IgD-negative memory B cell (primary cell): ENCODE measurements around the gene LIN7B. TPM values are rescaled to one million over a fixed set of nuclear protein-coding genes. Genes with fewer than 3 reads are reported as not detected.

Experiments used
- H3K27ac Mint-ChIP-seq, 3 donors: one replicate each; pipeline ENCODE4 v1.8.0; 2020 to 2022; ENCODE audit warnings: mild to moderate bottlenecking in 3 of 3, mixed read lengths in 3 of 3, moderate library complexity in 1 of 3
- H3K27me3 Mint-ChIP-seq: one replicate; pipeline ENCODE4 v1.8.0; 2021; ENCODE audit warnings: mixed read lengths
- H3K36me3 Mint-ChIP-seq: one replicate; pipeline ENCODE4 v1.8.0; 2020; ENCODE audit warnings: mild to moderate bottlenecking, mixed read lengths
- H3K4me1 Mint-ChIP-seq, 3 donors: one replicate each; pipeline ENCODE4 v1.8.0; 2020 to 2022; ENCODE audit warnings: mixed read lengths in 3 of 3, mild to moderate bottlenecking in 1 of 3
- H3K4me3 Mint-ChIP-seq, 4 donors: one replicate each; pipeline ENCODE4 v1.8.0; 2020 to 2022; ENCODE audit warnings: mild to moderate bottlenecking in 4 of 4, mixed read lengths in 4 of 4, moderate library complexity in 3 of 4
- H3K9me3 Mint-ChIP-seq, 3 donors: one replicate each; pipeline ENCODE4 v1.8.0; 2020 to 2021; ENCODE audit warnings: mixed read lengths in 3 of 3, mild to moderate bottlenecking in 1 of 3
- polyA plus RNA-seq: library from polyadenylated mRNA; unstranded; fragments of 300-500 nt; fragmentation: Illumina TruSeq; gene quantifications from one replicate; pipeline ENCODE4 v1.2.3, GENCODE V29; 2021

LIN7B gene
- polyA plus RNA-seq, 1 donor from 2014 or later, result 8.3 TPM

- Mint-ChIP-seq H3K9me3 (no peaks in the 10 kb centered on the region), H3K27me3 (no peaks in the 10 kb centered on the region)
Observed at GRCh38 chr19:49085020-49085867, 28.9 kb upstream of the LIN7B start, which contains the start of gene SNRNP70. TSS of gene SNRNP70 (plus strand) at chr19:49085451. CDS start at chr19:49086415, 964 bp downstream.

GRCh38 chr19:49085868-49086232 lies 28.3 kb upstream of the LIN7B start:
- Mint-ChIP-seq H3K27ac (peak overlapping the region; percentile 91 to 98 (median 97)), H3K4me3 (peak overlapping the region; percentile 88 to 98 (median 94)), H3K9me3 (no peaks in the 10 kb centered on the region), H3K36me3 (no peaks in the 10 kb centered on the region), H3K27me3 (no peaks in the 10 kb centered on the region), H3K4me1 (peaks cover 18 to 26% (median 19%) of the 10 kb centered on the region in 3 donors)

More at GRCh38 chr19:49085020-49085867, 28.9 kb upstream of the LIN7B start, which contains the start of gene SNRNP70:
- peak within 1 kb of the TSS; percentile 91 to 98 (median 97) for H3K27ac Mint-ChIP-seq
- peak within 1 kb of the TSS; percentile 88 to 98 (median 94) for H3K4me3 Mint-ChIP-seq
- no peaks in the 10 kb centered on the region for H3K36me3 Mint-ChIP-seq
- peaks cover 18 to 26% (median 19%) of the 10 kb centered on the region in 3 donors for H3K4me1 Mint-ChIP-seq

GRCh38 chr19:49086296-49086695 lies 27.9 kb upstream of the LIN7B start:
- Mint-ChIP-seq H3K9me3 (no peaks in the 10 kb centered on the region), H3K4me1 (peaks cover 18 to 26% (median 19%) of the 10 kb centered on the region in 3 donors)

GRCh38 chr19:49091391-49092038 lies 22.7 kb upstream of the LIN7B start:
- Mint-ChIP-seq H3K9me3 (no peaks in the 10 kb centered on the region), H3K27me3 (no peaks in the 10 kb centered on the region), H3K27ac (peak overlapping the region in 1 of 3 donors; percentile 42), H3K4me3 (peak overlapping the region in 1 of 4 donors; percentile 50), H3K4me1 (peaks cover 8 to 15% (median 8%) of the 10 kb centered on the region in 3 donors), H3K36me3 (peaks cover 1% of the 10 kb centered on the region)

More at GRCh38 chr19:49086296-49086695, 27.9 kb upstream of the LIN7B start:
- no peaks in the 10 kb centered on the region for H3K27me3 Mint-ChIP-seq
- H3K36me3 Mint-ChIP-seq, result peaks cover under 1% of the 10 kb centered on the region
- peak overlapping the region; percentile 88 to 98 (median 94) for H3K4me3 Mint-ChIP-seq
- peak overlapping the region; percentile 91 to 98 (median 97) for H3K27ac Mint-ChIP-seq

GRCh38 chr19:49092686-49093085 lies 21.5 kb upstream of the LIN7B start:
- H3K27ac Mint-ChIP-seq, result no peak overlapping the region
- no peak overlapping the region for H3K4me3 Mint-ChIP-seq
- H3K9me3 Mint-ChIP-seq, result no peaks in the 10 kb centered on the region
- no peaks in the 10 kb centered on the region for H3K27me3 Mint-ChIP-seq
- H3K36me3 Mint-ChIP-seq, result peaks cover 1% of the 10 kb centered on the region
- H3K4me1 Mint-ChIP-seq, result peaks cover 3 to 8% (median 3%) of the 10 kb centered on the region in 3 donors

- H3K27ac Mint-ChIP-seq, result peak overlapping the region; percentile 50 to 86 (median 63)
- H3K4me3 Mint-ChIP-seq, result peak overlapping the region in 1 of 4 donors; percentile 15
- H3K27me3 Mint-ChIP-seq, result no peaks in the 10 kb centered on the region
- peaks cover 2 to 7% (median 3%) of the 10 kb centered on the region in 3 donors for H3K4me1 Mint-ChIP-seq
- no peaks in the 10 kb centered on the region for H3K9me3 Mint-ChIP-seq
- peaks cover 1% of the 10 kb centered on the region for H3K36me3 Mint-ChIP-seq
Observed at GRCh38 chr19:49094505-49095482, 19.4 kb upstream of the LIN7B start.

GRCh38 chr19:49097453-49098288 lies 16.5 kb upstream of the LIN7B start:
- Mint-ChIP-seq H3K9me3 (no peaks in the 10 kb centered on the region), H3K27me3 (no peaks in the 10 kb centered on the region), H3K27ac (peak overlapping the region in 1 of 3 donors; percentile 66), H3K4me3 (no peak overlapping the region), H3K36me3 (no peaks in the 10 kb centered on the region), H3K4me1 (peaks cover 0 to 7% (median 1%) of the 10 kb centered on the region in 3 donors)

- Mint-ChIP-seq H3K9me3 (no peaks in the 10 kb centered on the region), H3K27me3 (no peaks in the 10 kb centered on the region), H3K36me3 (no peaks in the 10 kb centered on the region)
Observed at GRCh38 chr19:49098795-49099194, 15.4 kb upstream of the LIN7B start.

GRCh38 chr19:49101160-49101559 lies 13.0 kb upstream of the LIN7B start:
- no peak overlapping the region for H3K27ac Mint-ChIP-seq
- no peaks in the 10 kb centered on the region for H3K27me3 Mint-ChIP-seq
- H3K4me3 Mint-ChIP-seq, result no peak overlapping the region
- H3K36me3 Mint-ChIP-seq, result peaks cover 2% of the 10 kb centered on the region
- H3K9me3 Mint-ChIP-seq, result no peaks in the 10 kb centered on the region
- peaks cover 0 to 7% (median 1%) of the 10 kb centered on the region in 3 donors for H3K4me1 Mint-ChIP-seq

More at GRCh38 chr19:49098795-49099194, 15.4 kb upstream of the LIN7B start:
- H3K27ac Mint-ChIP-seq, result peak overlapping the region in 1 of 3 donors; percentile 50
- H3K4me1 Mint-ChIP-seq, result peaks cover 0 to 7% (median 1%) of the 10 kb centered on the region in 3 donors
- no peak overlapping the region for H3K4me3 Mint-ChIP-seq

- Mint-ChIP-seq H3K9me3 (no peaks in the 10 kb centered on the region), H3K36me3 (peaks cover 8% of the 10 kb centered on the region), H3K27me3 (no peaks in the 10 kb centered on the region), H3K4me3 (no peak overlapping the region), H3K27ac (peak overlapping the region in 1 of 3 donors; percentile 86), H3K4me1 (peaks cover 2 to 7% (median 3%) of the 10 kb centered on the region in 3 donors)
Observed at GRCh38 chr19:49102303-49102702, 11.9 kb upstream of the LIN7B start.

- Mint-ChIP-seq H3K36me3 (peaks cover 8% of the 10 kb centered on the region), H3K9me3 (no peaks in the 10 kb centered on the region), H3K27ac (no peak overlapping the region), H3K4me3 (no peak overlapping the region), H3K4me1 (peaks cover 0 to 3% (median 2%) of the 10 kb centered on the region in 3 donors), H3K27me3 (no peaks in the 10 kb centered on the region)
Observed at GRCh38 chr19:49103331-49104085, 10.7 kb upstream of the LIN7B start.

- peaks cover 0 to 3% (median 2%) of the 10 kb centered on the region in 3 donors for H3K4me1 Mint-ChIP-seq
- no peaks in the 10 kb centered on the region for H3K27me3 Mint-ChIP-seq
- H3K36me3 Mint-ChIP-seq, result peaks cover 9% of the 10 kb centered on the region
- peak overlapping the region in 1 of 3 donors; percentile 89 for H3K27ac Mint-ChIP-seq
- H3K4me3 Mint-ChIP-seq, result peak overlapping the region in 1 of 4 donors; percentile 52
- no peaks in the 10 kb centered on the region for H3K9me3 Mint-ChIP-seq
Observed at GRCh38 chr19:49104229-49104864, 9.8 kb upstream of the LIN7B start.
